ENCODE results near the gene POLR1A. TPM values are rescaled to one million over a fixed set of nuclear protein-coding genes. Genes with fewer than 3 reads are reported as not detected.

Gene POLR1A
- total and polyA plus RNA-seq, 2 of the 8 experiments (the other 6 are each of a cell fraction or from before 2014, with no cell fraction given): 8.9 to 58.1 TPM

- DNase-seq (ENCODE audit: low read depth in 1 of 2, low spot score in 2 of 2) (no peak), FAIRE-seq (no peak)
- Histone ChIP-seq H3K14ac (ENCODE audit: insufficient read length) (no peak overlapping the region), H4K5ac (ENCODE audit: insufficient read length, low read depth, low read length) (no peak overlapping the region), H3K56ac (replicated peaks; ENCODE audit: insufficient read length, low read depth, low read length) (no peak overlapping the region), H3K4ac (replicated peaks; ENCODE audit: insufficient read length, low read depth, low read length) (no peak overlapping the region), H3K23ac (ENCODE audit: insufficient read length) (no peak overlapping the region), H3K18ac (ENCODE audit: extremely low read depth, low read length) (no peak overlapping the region), H3K79me2 (ENCODE audit: control insufficient read depth in 1 of 2, insufficient read depth in 2 of 2, low read length in 2 of 2) (no peaks in the 10 kb centered on the region), H2AK5ac (ENCODE audit: low read depth, low read length) (no peak overlapping the region), H3K36me3 (ENCODE audit: control insufficient read depth in 2 of 4, insufficient read depth in 4 of 4, low read length in 3 of 4) (peaks cover 13 to 61% (median 40%) of the 10 kb centered on the region in 4 experiments), H3K4me3 (ENCODE audit: extremely low read depth in 1 of 4, insufficient read depth in 2 of 4, low read depth in 3 of 4, low read length in 4 of 4) (no peak overlapping the region), H3K27me3 (replicated peaks in 1 of 4; ENCODE audit: control insufficient read depth in 3 of 4, extremely low read depth in 1 of 4, insufficient read depth in 3 of 4, low read length in 3 of 4) (no peaks in the 10 kb centered on the region), H2BK120ac (replicated peaks; ENCODE audit: low read depth, low read length) (no peak overlapping the region), H2BK15ac (ENCODE audit: low read length) (no peak overlapping the region), H3K4me1 (replicated peaks in 1 of 4; ENCODE audit: control insufficient read depth in 3 of 4, insufficient read depth in 4 of 4, low read length in 3 of 4) (no peaks in the 10 kb centered on the region), H3K4me2 (ENCODE audit: insufficient read depth in 1 of 2, low read depth in 2 of 2, low read length in 2 of 2) (no peak overlapping the region), H3K23me2 (ENCODE audit: low read depth, low read length) (no peaks in the 10 kb centered on the region), H3K27ac (ENCODE audit: low read depth, low read length) (no peak overlapping the region), H4K8ac (ENCODE audit: extremely low read depth, insufficient read depth, low read length) (no peak overlapping the region), H2BK5ac (ENCODE audit: low read depth, low read length) (no peak overlapping the region), H4K20me1 (replicated peaks in 1 of 2; ENCODE audit: control insufficient read depth in 1 of 2, insufficient read depth in 2 of 2, low read length in 2 of 2) (peaks cover 0 to 2% of the 10 kb centered on the region in 2 experiments), H3K9me3 (ENCODE audit: insufficient read depth in 2 of 2, low read depth in 1 of 2, low read length in 1 of 2) (no peaks in the 10 kb centered on the region), H3K79me1 (ENCODE audit: low read depth, low read length) (no peaks in the 10 kb centered on the region), H4K91ac (replicated peaks; ENCODE audit: insufficient read length, low read length) (no peak overlapping the region), H3K9ac (replicated peaks in 1 of 4; ENCODE audit: extremely low read depth in 1 of 4, low read depth in 3 of 4, low read length in 3 of 4) (no peak overlapping the region), H2AFZ (ENCODE audit: low read length) (no peak overlapping the region), H2BK12ac (ENCODE audit: low read depth, low read length) (no peak overlapping the region), H2BK20ac (ENCODE audit: low read length) (no peak overlapping the region)
- ChIA-PET CTCF (ENCODE audit: partially characterized antibody) (interaction anchor here (0.7 to 1.7 kb wide), 4 partner anchors 26 to 221 kb away, joined by 3 to 5 read pairs (median 3); no protein-coding TSS in a partner anchor), POLR2A (ENCODE audit: partially characterized antibody) (interaction anchor here (0.6 to 1.3 kb wide), 3 partner anchors 10 to 269 kb away, joined by 3 to 5 read pairs (median 4); no protein-coding TSS in a partner anchor)
- 83% methylated on average over 2 of the region's 2 CpGs; no CpG with 5 or more reads in 1 of the 2 experiments for WGBS, 2 experiments (ENCODE audit: extremely low coverage in 1 of 2, insufficient coverage in 1 of 2, insufficient read length in 1 of 2, insufficient replicate concordance in 2 of 2, low coverage in 1 of 2, low lambda C conversion rate in 2 of 2, missing lambda C conversion rate in 1 of 2)
- TF ChIP-seq SRF (IDR thresholded peaks at IDR 0.05; ENCODE audit: low read depth, low read length): no peak
- TF ChIP-seq SP2 (IDR thresholded peaks at IDR 0.05; ENCODE audit: low read length): no peak
- no peak for TF ChIP-seq CHD2 (IDR thresholded peaks at IDR 0.05; ENCODE audit: low read length)
- TF ChIP-seq ATF3 (IDR thresholded peaks at IDR 0.05; ENCODE audit: insufficient read depth, low read depth, low read length): no peak
- no peak for TF ChIP-seq SIN3A (conservative IDR thresholded peaks at IDR 0.05 in 1 of 2, IDR thresholded peaks at IDR 0.05 in 1 of 2; ENCODE audit: low read depth in 1 of 2, low read length in 2 of 2)
Measured at GRCh38 chr2:86150502-86150901, 44.8 kb upstream of the POLR1A start.

Measured in H1 (cell line).